ENCODE data around the gene EPN3.

GRCh38 chr17:50575581-50576210 lies 43.2 kb downstream of the EPN3 start:
- TF ChIP-seq FOXA1 (IDR thresholded peaks at IDR 0.05) = no peak
- no peak for TF ChIP-seq FOXM1 (IDR thresholded peaks at IDR 0.05; ENCODE audit: borderline replicate concordance)
- no peak for TF ChIP-seq BHLHE40 (IDR thresholded peaks at IDR 0.05; ENCODE audit: borderline replicate concordance)
- TF ChIP-seq HDGF (IDR thresholded peaks at IDR 0.05; ENCODE audit: borderline replicate concordance) = no peak
- no peak for TF ChIP-seq L3MBTL2 (conservative IDR thresholded peaks at IDR 0.05)

Data from HEK293T (cell line).